Neuronal stem cell (in vitro differentiated cells): ENCODE results near the gene TRIM73. TPM values are rescaled to one million over a fixed set of nuclear protein-coding genes. Genes with fewer than 3 reads are reported as not detected.
"Not testable (repeated sequence)": the region's sequence is repeated elsewhere in the genome, so short reads cannot be mapped to it uniquely, and the experiment has no call there.

ENCODE experiments used
- DNase-seq: peaks from one replicate; pipeline ENCODE4 v3.0.0-alpha.2; 2013; ENCODE audit warnings: low spot score
- H2AFZ ChIP-seq: one replicate; pipeline ENCODE4 v1.6.1; 2013; ENCODE audit warnings: mild to moderate bottlenecking, low read length, inconsistent platforms
- H2AK5ac ChIP-seq: 2 replicates; pipeline ENCODE4 v1.6.1; 2013; ENCODE audit warnings: low read depth, mild to moderate bottlenecking, inconsistent platforms, low read length, moderate library complexity, mixed read lengths
- H2BK120ac ChIP-seq: 2 replicates; pipeline ENCODE4 v1.6.1; 2013; ENCODE audit warnings: low read depth, mild to moderate bottlenecking, inconsistent platforms, low read length, moderate library complexity, mixed read lengths
- H2BK12ac ChIP-seq: one replicate; pipeline ENCODE4 v1.6.1; 2013; ENCODE audit warnings: low read length, inconsistent platforms
- H2BK15ac ChIP-seq: 2 replicates; pipeline ENCODE4 v1.6.1; 2013; ENCODE audit warnings: mild to moderate bottlenecking, low read length, inconsistent platforms, mixed read lengths
- H2BK5ac ChIP-seq: one replicate; pipeline ENCODE4 v1.6.1; 2013; ENCODE audit warnings: inconsistent platforms, mild to moderate bottlenecking, low read length, moderate library complexity
- H3K14ac ChIP-seq: one replicate; pipeline ENCODE4 v1.6.1; 2013; ENCODE audit warnings: low read length, inconsistent platforms
- H3K18ac ChIP-seq: 2 replicates; pipeline ENCODE4 v1.6.1; 2013; ENCODE audit warnings: low read length, inconsistent platforms
- H3K23ac ChIP-seq: 2 replicates; pipeline ENCODE4 v1.6.1; 2013; ENCODE audit warnings: low read depth, mild to moderate bottlenecking, mixed read lengths, low read length, inconsistent platforms; ENCODE audit not compliant: poor library complexity
- H3K27ac ChIP-seq: replicated peaks from 3 replicates; pipeline ENCODE4 v1.5.1; 2013; ENCODE audit warnings: low read length, inconsistent platforms
- H3K27me3 ChIP-seq, 3 experiments: 2 replicates each; pipeline ENCODE4 v1.6.1; 2013; ENCODE audit warnings: low read length in 3 of 3, mild to moderate bottlenecking in 2 of 3, inconsistent platforms in 1 of 3, low read depth in 1 of 3, mixed read lengths in 1 of 3, moderate library complexity in 1 of 3; ENCODE audit not compliant: control insufficient read depth in 3 of 3, insufficient read depth in 3 of 3
- H3K36me3 ChIP-seq, 2 donors: replicated peaks in 1 of 2; 2 replicates each; pipeline ENCODE4 v1.6.1; 2013; ENCODE audit warnings: low read length in 2 of 2; ENCODE audit not compliant: control insufficient read depth in 2 of 2, insufficient read depth in 2 of 2
- H3K4ac ChIP-seq: 2 replicates; pipeline ENCODE4 v1.6.1; 2013; ENCODE audit warnings: inconsistent platforms, mild to moderate bottlenecking, low read length, moderate library complexity
- H3K4me1 ChIP-seq, 2 donors: 1 replicate in 1 of 2; 2 replicates in 1 of 2; pipeline ENCODE4 v1.6.1; 2013; ENCODE audit warnings: low read length in 2 of 2, low read depth in 1 of 2; ENCODE audit not compliant: control insufficient read depth in 2 of 2, insufficient read depth in 1 of 2
- H3K4me2 ChIP-seq: one replicate; pipeline ENCODE4 v1.6.1; 2013; ENCODE audit warnings: mild to moderate bottlenecking, low read length, inconsistent platforms; ENCODE audit not compliant: insufficient read depth, poor library complexity, severe bottlenecking
- H3K4me3 ChIP-seq, 2 donors: 2 replicates each; pipeline ENCODE4 v1.5.1; 2013; ENCODE audit warnings: low read length in 2 of 2, mild to moderate bottlenecking in 2 of 2, inconsistent platforms in 1 of 2, moderate library complexity in 1 of 2
- H3K79me1 ChIP-seq: one replicate; pipeline ENCODE4 v1.6.1; 2013; ENCODE audit warnings: low read depth, mild to moderate bottlenecking, inconsistent platforms, low read length, moderate library complexity
- H3K9ac ChIP-seq: one replicate; pipeline ENCODE4 v1.6.1; 2013; ENCODE audit warnings: mild to moderate bottlenecking, low read depth, low read length, inconsistent platforms; ENCODE audit not compliant: poor library complexity
- H3K9me3 ChIP-seq, 2 donors: replicated peaks in 1 of 2; 2 replicates each; pipeline versions ENCODE3 to v1.6.1; 2013; ENCODE audit warnings: low read length in 2 of 2, mild to moderate bottlenecking in 2 of 2, inconsistent platforms in 1 of 2, low read depth in 1 of 2, mixed read lengths in 1 of 2, moderate library complexity in 1 of 2; ENCODE audit not compliant: control insufficient read depth in 2 of 2, insufficient read depth in 1 of 2
- H4K8ac ChIP-seq: one replicate; pipeline ENCODE4 v1.6.1; 2013; ENCODE audit warnings: low read depth, mild to moderate bottlenecking, inconsistent platforms, low read length, moderate library complexity
- H4K91ac ChIP-seq: one replicate; pipeline ENCODE4 v1.6.1; 2013; ENCODE audit warnings: low read length, low read depth, mild to moderate bottlenecking, inconsistent platforms; ENCODE audit not compliant: poor library complexity
- WGBS, 2 donors: extraction: QIAGEN DNeasy Blood & Tissue Kit; methylation state at CpG; one replicate each; pipeline ENCODE4 v1.1.7; 2013; ENCODE audit warnings: missing lambda C conversion rate in 2 of 2, mixed read lengths in 1 of 2; ENCODE audit not compliant: insufficient read length in 2 of 2, insufficient replicate concordance in 1 of 2; ENCODE audit errors: extremely low coverage in 2 of 2; 5-methylcytosine and 5-hydroxymethylcytosine counted together
- polyA plus RNA-seq, 2 experiments: library from polyadenylated mRNA; stranded (reverse); fragments of 200-250 nt; gene quantifications; one replicate each; pipeline ENCODE4 v1.2.3, GENCODE V29; 2013

Gene TRIM73
- polyA plus RNA-seq (2013, experiment 1 of 2), result 3.2 TPM
- polyA plus RNA-seq (2013, experiment 2 of 2), result 2.5 TPM

- H3K4ac ChIP-seq, H3K14ac ChIP-seq, H2AFZ ChIP-seq, H2BK5ac ChIP-seq, DNase-seq, H3K27me3 ChIP-seq, H3K4me2 ChIP-seq, H2AK5ac ChIP-seq, H3K36me3 ChIP-seq, H3K23ac ChIP-seq, H2BK120ac ChIP-seq, H3K27ac ChIP-seq, H4K91ac ChIP-seq, H4K8ac ChIP-seq, H3K4me3 ChIP-seq, H2BK15ac ChIP-seq, H3K18ac ChIP-seq, H3K4me1 ChIP-seq, H3K79me1 ChIP-seq, H3K9me3 ChIP-seq, H3K9ac ChIP-seq, H2BK12ac ChIP-seq: not testable (repeated sequence)
- WGBS, 2 donors, result no CpG with 5 or more reads among the region's 34 CpGs
Observed at GRCh38 chr7:75395329-75395728, at the start of gene TRIM73. TRIM73 (plus strand) TSS chr7:75395629; CDS start chr7:75398934, 3,305 bp downstream.

- H3K4me2 ChIP-seq, H2BK12ac ChIP-seq, H3K79me1 ChIP-seq, H3K23ac ChIP-seq, H3K4ac ChIP-seq, H3K36me3 ChIP-seq, H2BK15ac ChIP-seq, H2AK5ac ChIP-seq, H3K14ac ChIP-seq, H3K27me3 ChIP-seq, H3K18ac ChIP-seq, H3K27ac ChIP-seq, H3K4me1 ChIP-seq, H2AFZ ChIP-seq, H3K9me3 ChIP-seq, H3K9ac ChIP-seq, H4K91ac ChIP-seq, H4K8ac ChIP-seq, H2BK5ac ChIP-seq, H2BK120ac ChIP-seq: not testable (repeated sequence)
- peak overlapping the region in 1 of 2 donors; percentile 72 for H3K4me3 ChIP-seq
- DNase-seq, result peak; percentile 47
- no CpG with 5 or more reads among the region's 70 CpGs for WGBS, 2 donors
Observed at GRCh38 chr7:75358671-75359541, 36.5 kb upstream of the TRIM73 start.

GRCh38 chr7:75359542-75359848 is 35.9 kb upstream of the TRIM73 start:
- no CpG with 5 or more reads among the region's 29 CpGs for WGBS, 2 donors
- not testable (repeated sequence) for H2AK5ac ChIP-seq, H3K4me3 ChIP-seq, H4K91ac ChIP-seq, H2BK15ac ChIP-seq, H3K9ac ChIP-seq, H2BK12ac ChIP-seq, H3K4me2 ChIP-seq, DNase-seq, H3K4ac ChIP-seq, H2AFZ ChIP-seq, H3K23ac ChIP-seq, H3K79me1 ChIP-seq, H2BK120ac ChIP-seq, H2BK5ac ChIP-seq, H3K14ac ChIP-seq, H3K4me1 ChIP-seq, H3K36me3 ChIP-seq, H3K27me3 ChIP-seq, H4K8ac ChIP-seq, H3K27ac ChIP-seq, H3K9me3 ChIP-seq, H3K18ac ChIP-seq

GRCh38 chr7:75364079-75364478 is 31.4 kb upstream of the TRIM73 start:
- H3K27ac ChIP-seq, H3K4me3 ChIP-seq: not testable (repeated sequence)

More at GRCh38 chr7:75364079-75364478, 31.4 kb upstream of the TRIM73 start:
- not testable (repeated sequence) for H2BK5ac ChIP-seq, H3K9me3 ChIP-seq, H3K18ac ChIP-seq, H3K4me1 ChIP-seq, DNase-seq, H2BK12ac ChIP-seq, H3K4ac ChIP-seq, H4K8ac ChIP-seq, H2AFZ ChIP-seq, H3K27me3 ChIP-seq, H4K91ac ChIP-seq, H3K36me3 ChIP-seq, H3K4me2 ChIP-seq, H3K79me1 ChIP-seq, H3K9ac ChIP-seq, H2AK5ac ChIP-seq, H3K14ac ChIP-seq, H2BK120ac ChIP-seq, H2BK15ac ChIP-seq, H3K23ac ChIP-seq
- WGBS, 2 donors, result no CpG with 5 or more reads among the region's 3 CpGs
